Vagina (tissue), 2 donors: ENCODE data around the gene IL32.

Experiments
- CTCF ChIP-seq, 3 experiments: fragments of 450-650 bp in 2 of 3; fragments of 200-600 bp in 1 of 3; sonication (generic) in 1 of 3; IDR thresholded peaks; one replicate each; pipeline ENCODE4 v1.5.1; 2017 to 2019; ENCODE audit warnings: antibody characterized with exemption in 3 of 3, mild to moderate bottlenecking in 2 of 3, moderate library complexity in 2 of 3
- POLR2A ChIP-seq, 2 donors: fragments of 450-650 bp; IDR thresholded peaks; one replicate each; pipeline ENCODE4 v1.6.1; 2017; ENCODE audit warnings: antibody characterized with exemption in 2 of 2, mild to moderate bottlenecking in 2 of 2, moderate library complexity in 2 of 2

- no peak for TF ChIP-seq CTCF (IDR thresholded peaks at IDR 0.05)
- TF ChIP-seq POLR2A (IDR thresholded peaks at IDR 0.05), result no peak
Measured at GRCh38 chr16:3095869-3096268, 30.4 kb downstream of the IL32 start.
